Stimulated activated naive CD8-positive, alpha-beta T cell treated with anti-CD3 and anti-CD28 coated beads, Interleukin-15, amount 100 ng/mL, for 72 hours (primary cell): ENCODE data around the gene DGAT2.

Experiments
- ATAC-seq: fragments of 150-1000 bp; cut with Tn5 transposase; 2 replicates; pipeline ENCODE4 v1.10.0; 2021; ENCODE audit warnings: mild to moderate bottlenecking, moderate library complexity
- DNase-seq, 2 donors: peaks; one replicate each; pipeline ENCODE4 v3.0.0; 2021 to 2022
- H3K27ac Mint-ChIP-seq, 2 donors: one replicate each; pipeline ENCODE4 v1.8.0; 2022; ENCODE audit warnings: mild to moderate bottlenecking in 2 of 2, mixed read lengths in 2 of 2, moderate library complexity in 2 of 2
- H3K27me3 Mint-ChIP-seq: one replicate; pipeline ENCODE4 v1.8.0; 2022; ENCODE audit warnings: mixed read lengths
- H3K4me1 Mint-ChIP-seq: one replicate; pipeline ENCODE4 v1.8.0; 2022; ENCODE audit warnings: mild to moderate bottlenecking, mixed read lengths
- H3K4me3 Mint-ChIP-seq, 2 donors: one replicate each; pipeline ENCODE4 v1.8.0; 2022; ENCODE audit warnings: mild to moderate bottlenecking in 2 of 2, mixed read lengths in 2 of 2, moderate library complexity in 1 of 2
- H3K9me3 Mint-ChIP-seq, 2 donors: one replicate each; pipeline ENCODE4 v1.8.0; 2022; ENCODE audit warnings: mixed read lengths in 2 of 2

DGAT2 gene

GRCh38 chr11:75849894-75850293 lies 81.3 kb downstream of the DGAT2 start:
- no peaks in the 10 kb centered on the region for H3K9me3 Mint-ChIP-seq
- ATAC-seq (no peak), DNase-seq (no peak)
- H3K27ac Mint-ChIP-seq = no peak overlapping the region
- no peaks in the 10 kb centered on the region for H3K27me3 Mint-ChIP-seq
- no peak overlapping the region for H3K4me3 Mint-ChIP-seq
- H3K4me1 Mint-ChIP-seq = peaks cover 22% of the 10 kb centered on the region

- Mint-ChIP-seq H3K27me3 (no peaks in the 10 kb centered on the region), H3K27ac (no peak overlapping the region), H3K9me3 (no peaks in the 10 kb centered on the region), H3K4me1 (peaks cover 22% of the 10 kb centered on the region), H3K4me3 (no peak overlapping the region)
- ATAC-seq (no peak), DNase-seq (no peak)
Observed at GRCh38 chr11:75850787-75851186, 82.2 kb downstream of the DGAT2 start.
